Sigmoid colon (tissue), 7 donors: Measurements from ENCODE around the gene NFIA. TPM values are rescaled to one million over a fixed set of nuclear protein-coding genes. Genes with fewer than 3 reads are reported as not detected.

Experiments used
- DNase-seq: peaks from one replicate; pipeline ENCODE4 v3.0.0-alpha.2; 2019
- H3K27ac ChIP-seq, 4 donors: fragments of 200-600 bp; sonication (generic); one replicate each; pipeline ENCODE4 v1.5.1; 2016 to 2019; ENCODE audit warnings: mild to moderate bottlenecking in 1 of 4
- H3K27me3 ChIP-seq, 3 donors: fragments of 200-600 bp; sonication (generic); one replicate each; pipeline ENCODE4 v1.5.1; 2019; ENCODE audit warnings: mild to moderate bottlenecking in 1 of 3
- H3K36me3 ChIP-seq, 4 donors: fragments of 200-600 bp; sonication (generic); one replicate each; pipeline ENCODE4 v1.5.1; 2016 to 2019
- H3K4me1 ChIP-seq, 4 donors: fragments of 200-600 bp; sonication (generic); one replicate each; pipeline ENCODE4 v1.5.1; 2017 to 2019
- H3K4me3 ChIP-seq, 4 donors: fragments of 200-600 bp; sonication (generic); one replicate each; pipeline ENCODE4 v1.5.1; 2017 to 2019; ENCODE audit warnings: mild to moderate bottlenecking in 2 of 4, moderate library complexity in 1 of 4
- H3K9me3 ChIP-seq, 4 donors: fragments of 200-600 bp in 3 of 4; sonication (generic) in 3 of 4; one replicate each; pipeline versions ENCODE4 v1.5.1 to v1.6.1; 2013 to 2019
- EP300 ChIP-seq, 4 donors: sonication (generic); formaldehyde crosslinking; IDR thresholded peaks; one replicate each; pipeline ENCODE4 v1.6.1; 2017; ENCODE audit warnings: antibody characterized with exemption in 4 of 4
- POLR2A ChIP-seq, 2 donors: fragments of 450-650 bp; IDR thresholded peaks; one replicate each; pipeline ENCODE4 v1.6.1; 2016; ENCODE audit warnings: antibody characterized with exemption in 2 of 2, mild to moderate bottlenecking in 2 of 2, moderate library complexity in 2 of 2
- POLR2AphosphoS5 ChIP-seq, 4 donors: sonication (generic); formaldehyde crosslinking; IDR thresholded peaks; one replicate each; pipeline ENCODE4 v1.6.1; 2017; ENCODE audit warnings: antibody characterized with exemption in 4 of 4
- WGBS, 2 donors: extraction: QIAGEN DNeasy Blood & Tissue Kit; methylation state at CpG; one replicate each; pipeline ENCODE4 v1.1.7; 2013; 5-methylcytosine and 5-hydroxymethylcytosine counted together
- intact Hi-C: fragments of 100-400 bp; cut with DNase I; formaldehyde crosslinking; loops from one replicate; pipeline ENCODE4 v1.15.1; 2023
- polyA plus RNA-seq, 3 donors: library from polyadenylated mRNA; stranded (reverse); fragments of 200-250 nt; gene quantifications; one replicate each; pipeline ENCODE4 v1.2.3, GENCODE V29; 2013
- total RNA-seq, 4 donors: library from RNA; depleted of rRNA; stranded (reverse); fragments of >200 nt; gene quantifications; one replicate each; pipeline ENCODE4 v1.1.0, GENCODE V29; 2016
- TF ChIP-seq, protein P1 (sequence below), 4 experiments: fragments of 450-650 bp in 3 of 4; fragments of 200-600 bp in 1 of 4; IDR thresholded peaks; one replicate each; pipeline ENCODE4 v1.5.1; 2016 to 2019; ENCODE audit warnings: antibody characterized with exemption in 4 of 4, mild to moderate bottlenecking in 3 of 4, moderate library complexity in 2 of 4
- donor health status: healthy with polysubstance abuse.
- donor health status: Bipolar disorder and iron deficiency.
- donor health status: healthy.

NFIA gene
- total and polyA plus RNA-seq, 7 donors = 2.3 to 154 (median 79.7) TPM

GRCh38 chr1:61245696-61246400 lies 163.5 kb downstream of the NFIA start:
- no peaks in the 10 kb centered on the region for H3K9me3 ChIP-seq
- H3K36me3 ChIP-seq = no peaks in the 10 kb centered on the region
- 86 to 94% methylated on average over 7 of the region's 7 CpGs for WGBS, 2 donors
- TF ChIP-seq, protein P1, sequence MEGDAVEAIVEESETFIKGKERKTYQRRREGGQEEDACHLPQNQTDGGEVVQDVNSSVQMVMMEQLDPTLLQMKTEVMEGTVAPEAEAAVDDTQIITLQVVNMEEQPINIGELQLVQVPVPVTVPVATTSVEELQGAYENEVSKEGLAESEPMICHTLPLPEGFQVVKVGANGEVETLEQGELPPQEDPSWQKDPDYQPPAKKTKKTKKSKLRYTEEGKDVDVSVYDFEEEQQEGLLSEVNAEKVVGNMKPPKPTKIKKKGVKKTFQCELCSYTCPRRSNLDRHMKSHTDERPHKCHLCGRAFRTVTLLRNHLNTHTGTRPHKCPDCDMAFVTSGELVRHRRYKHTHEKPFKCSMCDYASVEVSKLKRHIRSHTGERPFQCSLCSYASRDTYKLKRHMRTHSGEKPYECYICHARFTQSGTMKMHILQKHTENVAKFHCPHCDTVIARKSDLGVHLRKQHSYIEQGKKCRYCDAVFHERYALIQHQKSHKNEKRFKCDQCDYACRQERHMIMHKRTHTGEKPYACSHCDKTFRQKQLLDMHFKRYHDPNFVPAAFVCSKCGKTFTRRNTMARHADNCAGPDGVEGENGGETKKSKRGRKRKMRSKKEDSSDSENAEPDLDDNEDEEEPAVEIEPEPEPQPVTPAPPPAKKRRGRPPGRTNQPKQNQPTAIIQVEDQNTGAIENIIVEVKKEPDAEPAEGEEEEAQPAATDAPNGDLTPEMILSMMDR (IDR thresholded peaks at IDR 0.05) = no peak
- TF ChIP-seq POLR2A (IDR thresholded peaks at IDR 0.05) (no peak), EP300 (IDR thresholded peaks at IDR 0.05) (no peak), POLR2AphosphoS5 (IDR thresholded peaks at IDR 0.05) (no peak)
- H3K27me3 ChIP-seq = no peaks in the 10 kb centered on the region
- intact Hi-C loops = no loop called here
- H3K4me3 ChIP-seq = no peak overlapping the region
- H3K4me1 ChIP-seq = peaks cover 0 to 74% (median 48%) of the 10 kb centered on the region in 4 donors
- H3K27ac ChIP-seq = peak overlapping the region in 2 of 4 donors; percentile 83
- no peak for DNase-seq

DNA sequence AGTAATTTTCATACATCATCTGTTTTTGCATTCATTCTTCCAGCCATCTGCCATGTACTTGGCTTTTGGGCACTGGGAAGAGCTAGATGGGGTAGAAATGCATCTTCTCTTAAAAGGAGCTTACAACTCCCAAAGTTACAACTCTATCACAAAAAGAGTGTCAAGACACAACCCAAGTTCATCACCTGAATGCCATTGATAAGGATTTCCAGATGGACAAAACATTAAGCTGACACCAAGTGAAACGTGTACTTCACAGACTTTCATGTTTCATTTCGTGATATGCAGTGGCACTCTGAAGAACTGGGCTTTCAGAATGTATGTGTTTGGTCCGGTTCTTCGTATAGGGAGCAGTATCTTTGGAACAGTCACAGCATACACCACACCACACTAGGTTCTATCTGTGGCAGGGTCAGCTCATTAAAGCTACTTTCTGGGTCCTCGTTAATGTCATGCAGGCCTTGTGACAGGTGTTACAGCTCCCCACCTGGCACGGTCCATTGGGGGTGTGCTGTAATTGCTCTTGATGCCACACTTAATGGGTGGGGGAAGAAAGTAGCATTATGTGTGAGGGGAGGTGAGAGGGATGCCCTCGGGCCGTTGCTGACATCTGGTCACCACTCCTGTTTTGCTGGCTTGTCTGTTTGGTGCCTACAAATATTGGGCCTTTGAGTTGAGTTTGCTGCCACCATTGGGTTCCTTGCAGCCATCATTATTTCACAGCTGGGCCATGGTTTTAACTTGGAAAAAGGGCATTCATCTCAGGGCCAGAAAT lies 164.9 kb downstream of the NFIA start:
- no peak for DNase-seq
- Histone ChIP-seq H3K4me3 (no peak overlapping the region), H3K9me3 (no peaks in the 10 kb centered on the region), H3K36me3 (no peaks in the 10 kb centered on the region), H3K27me3 (no peaks in the 10 kb centered on the region), H3K4me1 (peaks cover 0 to 74% (median 46%) of the 10 kb centered on the region in 4 donors), H3K27ac (peak overlapping the region in 1 of 4 donors; percentile 1)
- WGBS, 2 donors = 89 to 92% methylated on average over 8 of the region's 8 CpGs
- intact Hi-C loops = no loop called here
- TF ChIP-seq EP300 (IDR thresholded peaks at IDR 0.05) (no peak), POLR2AphosphoS5 (IDR thresholded peaks at IDR 0.05) (no peak), POLR2A (IDR thresholded peaks at IDR 0.05) (no peak)
- TF ChIP-seq, protein P1 (IDR thresholded peaks at IDR 0.05) = no peak

DNA sequence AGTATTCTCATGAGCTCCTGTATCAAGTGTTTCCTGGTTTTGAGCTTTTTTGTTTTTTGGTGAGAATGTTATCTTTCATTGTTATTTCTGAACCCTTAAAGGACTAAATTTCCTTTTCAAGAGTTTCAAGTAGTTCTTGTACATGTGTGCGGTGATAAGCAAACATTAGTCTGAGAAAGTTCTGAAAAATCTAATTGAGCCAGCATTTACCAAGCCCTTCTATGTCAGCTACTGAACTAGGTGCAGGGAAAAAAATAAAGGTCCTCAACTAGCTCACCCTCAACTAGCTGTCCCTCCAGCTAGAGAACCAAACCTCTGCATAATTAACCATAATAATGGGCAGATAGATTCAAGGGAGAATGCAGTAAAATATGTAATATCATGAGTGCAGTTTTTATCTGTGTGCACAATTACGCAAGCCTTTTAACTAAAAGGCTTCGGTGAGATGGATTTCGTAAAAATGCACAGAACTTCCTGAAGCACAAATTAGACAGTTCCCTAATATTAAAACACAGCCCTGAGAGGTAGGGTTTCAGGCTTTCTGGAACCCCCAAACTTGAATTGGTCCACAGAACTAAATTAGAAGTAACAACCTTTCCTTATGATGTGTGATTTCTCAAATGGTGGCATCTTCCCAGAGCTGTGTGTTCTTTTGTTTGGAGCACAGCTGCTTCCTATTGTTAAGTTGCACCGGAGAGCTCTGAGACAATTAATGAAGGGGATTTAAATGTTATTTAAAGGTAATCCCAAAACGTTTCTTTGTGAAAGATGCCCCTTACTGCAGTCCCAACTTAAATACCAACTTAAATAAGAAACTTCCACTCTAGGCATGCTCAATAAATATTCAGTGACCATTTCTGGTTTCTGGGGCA lies 165.8 kb downstream of the NFIA start:
- TF ChIP-seq, protein P1 (IDR thresholded peaks at IDR 0.05) = no peak
- TF ChIP-seq POLR2A (IDR thresholded peaks at IDR 0.05) = no peak
- TF ChIP-seq EP300 (IDR thresholded peaks at IDR 0.05) = no peak
- TF ChIP-seq POLR2AphosphoS5 (IDR thresholded peaks at IDR 0.05) = no peak

GRCh38 chr1:61250933-61251332 lies 168.6 kb downstream of the NFIA start:
- no peaks in the 10 kb centered on the region for H3K9me3 ChIP-seq
- WGBS, 2 donors = 93 to 95% methylated on average over 5 of the region's 5 CpGs
- no peaks in the 10 kb centered on the region for H3K36me3 ChIP-seq
- DNase-seq = no peak
- peaks cover 0 to 73% (median 46%) of the 10 kb centered on the region in 4 donors for H3K4me1 ChIP-seq
- no peaks in the 10 kb centered on the region for H3K27me3 ChIP-seq
- TF ChIP-seq EP300 (IDR thresholded peaks at IDR 0.05) = no peak
- no peak for TF ChIP-seq POLR2A (IDR thresholded peaks at IDR 0.05)
- no peak for TF ChIP-seq POLR2AphosphoS5 (IDR thresholded peaks at IDR 0.05)
- TF ChIP-seq, protein P1 (IDR thresholded peaks at IDR 0.05) = no peak
- intact Hi-C loops = no loop called here
- peak overlapping the region in 3 of 4 donors; percentile 21 to 60 (median 36) for H3K27ac ChIP-seq
- no peak overlapping the region for H3K4me3 ChIP-seq

More for the DNA sequence above, 165.8 kb downstream of the NFIA start:
- H3K27me3 ChIP-seq = no peaks in the 10 kb centered on the region
- H3K9me3 ChIP-seq = no peaks in the 10 kb centered on the region
- intact Hi-C loops = no loop called here
- peaks cover 0 to 74% (median 42%) of the 10 kb centered on the region in 4 donors for H3K4me1 ChIP-seq
- peak overlapping the region in 2 of 4 donors; percentile 1 to 36 for H3K27ac ChIP-seq
- H3K4me3 ChIP-seq = no peak overlapping the region
- no peak for DNase-seq
- no peaks in the 10 kb centered on the region for H3K36me3 ChIP-seq
- WGBS, 2 donors = 78 to 89% methylated on average over 6 of the region's 6 CpGs
